Activated naive CD4-positive, alpha-beta T cell treated with anti-CD3 and anti-CD28 coated beads for 36 hours (primary cell): ENCODE measurements around the gene C1QTNF9B. TPM values are rescaled to one million over a fixed set of nuclear protein-coding genes. Genes with fewer than 3 reads are reported as not detected.

ENCODE experiments used
- CTCF ChIA-PET: fragments of 350-600 bp; sonication (Branson Sonifier 250); formaldehyde crosslinking; loops from one replicate; lab custom pipeline; 2021; ENCODE audit warnings: antibody characterized with exemption; lab: Charles Lee
- DNase-seq: peaks from one replicate; pipeline ENCODE4 v3.0.0-alpha.2; 2020
- H3K27ac Mint-ChIP-seq: one replicate; pipeline ENCODE4 v1.8.0; 2021; ENCODE audit warnings: mild to moderate bottlenecking, mixed read lengths
- H3K27me3 Mint-ChIP-seq: one replicate; pipeline ENCODE4 v1.8.0; 2021; ENCODE audit warnings: low read depth, mixed read lengths
- H3K36me3 Mint-ChIP-seq: one replicate; pipeline ENCODE4 v1.8.0; 2021; ENCODE audit warnings: low read depth, mixed read lengths
- H3K4me1 Mint-ChIP-seq: one replicate; pipeline ENCODE4 v1.8.0; 2021; ENCODE audit warnings: low read depth, mixed read lengths
- H3K4me3 Mint-ChIP-seq: one replicate; pipeline ENCODE4 v1.8.0; 2021; ENCODE audit warnings: mild to moderate bottlenecking, moderate library complexity, mixed read lengths
- H3K9me3 Mint-ChIP-seq: one replicate; pipeline ENCODE4 v1.8.0; 2021; ENCODE audit warnings: mixed read lengths
- intact Hi-C: fragments of 100-400 bp; cut with micrococcal nuclease; formaldehyde crosslinking; loops from one replicate; pipeline ENCODE4 v1.15.1; 2023
- total RNA-seq, 2 experiments: library from RNA; stranded (reverse); gene quantifications; one replicate each; pipeline ENCODE4 v1.2.3, GENCODE V29; 2021

C1QTNF9B gene
- total RNA-seq, 2 experiments from 2014 or later: not detected

DNA sequence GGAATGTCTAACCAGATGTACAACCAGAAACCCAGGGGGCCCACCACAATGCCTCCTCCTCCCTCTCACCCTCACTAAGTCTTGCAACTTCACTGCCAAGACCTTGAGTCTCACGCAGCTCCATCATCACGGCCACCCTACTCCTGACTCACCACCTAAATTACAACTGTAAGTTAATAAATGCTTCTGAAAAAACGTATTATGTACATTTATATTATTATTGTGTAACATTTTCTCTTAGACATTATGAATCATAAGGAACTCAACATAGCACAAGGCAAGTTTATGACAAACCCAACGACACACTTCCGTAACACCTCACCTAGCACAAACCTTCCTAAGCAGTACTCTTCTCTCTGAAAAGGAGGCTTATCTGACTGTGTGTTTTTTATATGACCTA lies 28.8 kb downstream of the C1QTNF9B start:
- Mint-ChIP-seq H3K27ac (no peak overlapping the region), H3K4me1 (no peaks in the 10 kb centered on the region), H3K9me3 (no peaks in the 10 kb centered on the region), H3K36me3 (no peaks in the 10 kb centered on the region), H3K4me3 (no peak overlapping the region), H3K27me3 (no peaks in the 10 kb centered on the region)
- no peak for DNase-seq
- CTCF ChIA-PET: interaction anchor here (0.7 to 2.8 kb wide), 4 partner anchors 15 to 401 kb away, joined by 3 to 14 read pairs (median 3); no protein-coding TSS in a partner anchor
- intact Hi-C loops: no loop called here

DNA sequence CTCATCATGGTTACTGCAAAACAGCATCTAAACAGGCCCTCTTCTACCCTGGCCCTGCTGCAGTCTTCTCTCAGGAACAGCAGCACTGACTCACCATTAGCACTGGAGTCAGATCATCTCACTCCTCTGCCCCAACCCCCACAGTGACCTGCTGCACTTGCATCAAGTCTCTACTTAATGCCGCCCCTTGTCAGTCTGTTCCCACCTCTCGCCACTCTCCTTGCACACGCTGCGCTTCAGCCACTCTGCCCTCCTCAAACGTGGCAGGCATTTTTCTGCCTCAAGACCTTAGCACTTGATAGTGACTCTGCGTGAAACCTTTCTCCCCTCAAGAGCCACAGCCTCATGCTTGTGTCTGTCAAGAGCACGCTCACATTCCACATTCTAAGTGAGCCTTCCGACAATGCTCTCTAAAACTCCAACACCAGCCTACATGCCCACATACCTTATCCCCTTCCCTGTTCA lies 30.2 kb downstream of the C1QTNF9B start:
- H3K36me3 Mint-ChIP-seq: no peaks in the 10 kb centered on the region
- no peak overlapping the region for H3K4me3 Mint-ChIP-seq
- H3K4me1 Mint-ChIP-seq: no peaks in the 10 kb centered on the region
- intact Hi-C loops: no loop called here
- no peaks in the 10 kb centered on the region for H3K9me3 Mint-ChIP-seq
- DNase-seq: no peak
- no peaks in the 10 kb centered on the region for H3K27me3 Mint-ChIP-seq
- CTCF ChIA-PET: interaction anchor here (2.8 kb wide), 1 partner anchor 399 kb away, joined by 14 read pairs; no protein-coding TSS in a partner anchor
- H3K27ac Mint-ChIP-seq: no peak overlapping the region

DNA sequence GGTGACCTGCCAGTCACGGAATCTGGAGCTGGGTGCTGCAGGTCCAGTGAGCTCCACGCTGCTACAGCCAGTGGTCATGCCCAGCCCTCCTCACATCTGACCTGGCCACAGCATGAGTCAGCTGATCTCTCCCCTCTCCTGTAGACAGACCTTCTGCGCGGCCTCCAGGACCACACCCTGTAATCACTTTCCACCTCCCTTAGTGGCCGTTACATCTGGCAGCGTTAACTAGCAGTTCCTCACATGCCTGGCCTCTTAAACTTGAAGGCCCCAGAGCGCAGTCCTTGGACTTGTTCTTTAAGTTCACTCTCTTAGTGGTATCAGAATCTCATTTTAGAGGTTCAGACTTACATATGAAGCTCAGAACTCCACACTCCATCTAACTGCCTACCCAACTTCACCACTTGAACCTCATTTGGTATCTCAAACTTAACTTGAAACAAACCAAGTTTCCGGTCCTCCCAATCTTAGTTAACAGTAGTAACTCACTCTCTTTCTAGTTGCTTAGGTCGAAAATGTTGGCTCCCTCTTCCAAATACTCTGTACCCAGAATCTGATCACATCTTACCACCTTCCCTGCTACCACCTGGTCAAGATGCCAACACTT lies 30.8 kb downstream of the C1QTNF9B start:
- no peaks in the 10 kb centered on the region for H3K9me3 Mint-ChIP-seq
- no peak for DNase-seq
- H3K27ac Mint-ChIP-seq: no peak overlapping the region
- intact Hi-C loops: no loop called here
- H3K36me3 Mint-ChIP-seq: peaks cover under 1% of the 10 kb centered on the region
- no peak overlapping the region for H3K4me3 Mint-ChIP-seq
- no peaks in the 10 kb centered on the region for H3K27me3 Mint-ChIP-seq
- H3K4me1 Mint-ChIP-seq: no peaks in the 10 kb centered on the region
- CTCF ChIA-PET: no interaction called here

DNA sequence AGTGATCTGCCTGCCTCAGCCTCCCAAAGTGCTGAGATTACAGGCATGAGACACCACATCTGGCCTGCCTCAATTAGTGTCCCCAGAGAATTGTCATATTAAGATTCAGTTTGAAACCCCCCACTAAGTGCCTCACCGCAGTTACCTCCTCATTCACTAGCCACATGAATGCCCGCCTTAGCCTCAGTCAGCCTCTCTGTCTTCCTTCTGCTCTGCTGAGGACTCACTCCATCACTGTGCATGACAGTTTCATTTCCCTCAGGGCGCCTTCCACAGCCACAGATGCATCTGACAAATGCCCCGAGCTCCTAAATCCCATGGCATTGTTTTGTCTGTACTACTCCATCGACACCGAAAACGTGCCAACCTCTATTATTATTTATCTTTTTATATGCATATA lies 31.4 kb downstream of the C1QTNF9B start:
- CTCF ChIA-PET: no interaction called here

DNA sequence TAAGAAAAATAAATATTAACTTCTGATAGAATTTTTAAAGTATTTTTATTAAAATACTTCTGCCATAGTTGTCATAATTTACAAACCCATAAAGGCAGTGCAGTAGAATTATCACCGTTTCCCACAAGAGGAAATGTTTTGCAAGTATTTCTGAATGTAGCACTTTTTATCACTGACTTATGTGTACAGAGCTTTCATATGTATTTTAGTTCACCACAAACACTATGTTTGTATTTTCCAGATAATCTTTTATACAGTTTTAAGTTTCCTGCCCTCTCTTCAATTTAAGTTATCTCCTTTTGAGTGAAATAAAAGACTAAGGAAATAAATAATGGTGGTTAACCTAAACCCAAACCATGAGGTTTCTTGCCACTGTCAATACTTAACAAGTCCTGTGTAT lies 32.3 kb downstream of the C1QTNF9B start:
- no peak overlapping the region for H3K27ac Mint-ChIP-seq
- intact Hi-C loops: no loop called here
- H3K4me3 Mint-ChIP-seq: no peak overlapping the region
- CTCF ChIA-PET: no interaction called here
- DNase-seq: no peak
- no peaks in the 10 kb centered on the region for H3K27me3 Mint-ChIP-seq
- no peaks in the 10 kb centered on the region for H3K4me1 Mint-ChIP-seq
- peaks cover 8% of the 10 kb centered on the region for H3K36me3 Mint-ChIP-seq
- H3K9me3 Mint-ChIP-seq: no peaks in the 10 kb centered on the region

More for the DNA sequence above, 31.4 kb downstream of the C1QTNF9B start:
- no peak for DNase-seq
- Mint-ChIP-seq H3K9me3 (no peaks in the 10 kb centered on the region), H3K27me3 (no peaks in the 10 kb centered on the region), H3K36me3 (peaks cover 4% of the 10 kb centered on the region), H3K27ac (no peak overlapping the region), H3K4me1 (no peaks in the 10 kb centered on the region), H3K4me3 (no peak overlapping the region)
- intact Hi-C loops: no loop called here

DNA sequence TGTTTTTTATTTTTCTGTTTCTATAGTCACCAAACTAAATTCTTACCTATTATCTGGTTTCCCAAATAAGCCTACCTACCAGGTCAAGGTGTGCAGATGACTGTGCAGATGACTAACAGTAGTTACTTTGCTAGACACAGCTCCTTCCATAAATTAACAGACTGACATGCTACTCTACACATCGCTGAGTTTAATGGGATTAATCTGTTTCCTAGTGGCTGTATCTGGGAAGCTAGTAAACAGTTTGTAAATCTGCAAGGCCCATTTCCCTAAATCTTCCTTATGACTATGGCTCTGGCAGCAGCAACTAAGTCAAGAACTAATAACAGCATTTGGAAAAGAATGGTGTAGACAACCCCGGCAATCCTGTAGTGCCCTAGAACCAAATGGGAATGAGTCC lies 36.0 kb downstream of the C1QTNF9B start:
- CTCF ChIA-PET: interaction anchor here (0.8 kb wide), 1 partner anchor 27 kb away, joined by 3 read pairs; the partner anchor contains the start of gene MIPEP
- DNase-seq: no peak

DNA sequence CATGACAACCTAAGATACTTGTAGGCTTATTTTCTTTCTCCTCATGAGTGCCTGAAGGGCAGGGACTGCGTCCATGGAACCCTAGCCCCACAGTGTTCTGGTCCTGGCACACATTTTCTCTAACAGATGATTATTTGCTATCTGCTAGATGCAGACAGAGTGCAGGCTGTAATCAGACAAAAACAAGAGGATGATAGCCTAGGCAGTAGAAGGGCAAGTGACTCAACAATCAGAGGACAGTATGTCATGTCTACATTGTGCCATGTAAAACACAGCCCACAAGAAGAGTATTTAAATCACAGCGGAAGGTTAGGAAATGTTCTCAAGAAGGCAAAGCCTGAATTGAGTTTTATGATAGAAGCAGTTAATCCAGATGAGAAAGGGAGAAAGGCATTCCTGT lies 37.4 kb downstream of the C1QTNF9B start:
- intact Hi-C loops: no loop called here
- peaks cover 3% of the 10 kb centered on the region for H3K4me1 Mint-ChIP-seq
- CTCF ChIA-PET: interaction anchor here (1.7 kb wide), 1 partner anchor 13 kb away, joined by 3 read pairs; no protein-coding TSS in a partner anchor
- H3K4me3 Mint-ChIP-seq: no peak overlapping the region
- peaks cover 8% of the 10 kb centered on the region for H3K36me3 Mint-ChIP-seq
- DNase-seq: no peak
- H3K27me3 Mint-ChIP-seq: no peaks in the 10 kb centered on the region
- no peaks in the 10 kb centered on the region for H3K9me3 Mint-ChIP-seq
- H3K27ac Mint-ChIP-seq: no peak overlapping the region

More for the DNA sequence above, 36.0 kb downstream of the C1QTNF9B start:
- no peak overlapping the region for H3K4me3 Mint-ChIP-seq
- no peaks in the 10 kb centered on the region for H3K4me1 Mint-ChIP-seq
- H3K9me3 Mint-ChIP-seq: no peaks in the 10 kb centered on the region
- H3K27ac Mint-ChIP-seq: no peak overlapping the region
- H3K36me3 Mint-ChIP-seq: peaks cover 8% of the 10 kb centered on the region
- intact Hi-C loops: no loop called here
- no peaks in the 10 kb centered on the region for H3K27me3 Mint-ChIP-seq

DNA sequence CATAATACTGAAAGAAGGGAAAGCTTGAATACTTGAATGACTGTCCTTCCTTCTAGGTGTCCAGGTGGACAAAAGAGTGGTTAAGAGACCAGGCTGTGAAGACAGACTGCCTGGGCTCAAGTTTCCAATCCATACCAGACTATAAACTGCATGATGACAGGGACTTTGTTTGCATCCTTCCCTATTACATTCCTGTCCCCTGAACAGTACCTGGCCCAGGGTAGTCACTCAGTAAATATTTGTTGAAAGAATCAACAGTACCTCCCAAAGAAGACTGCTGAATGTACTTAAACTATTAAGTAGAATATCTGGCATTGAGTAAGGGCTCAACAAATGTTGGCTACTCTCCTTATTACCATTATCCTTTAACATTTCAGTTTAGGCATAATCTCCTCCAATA lies 37.8 kb downstream of the C1QTNF9B start:
- CTCF ChIA-PET: interaction anchor here (1.4 to 1.7 kb wide), 2 partner anchors 13 to 205 kb away, joined by 3 to 4 read pairs; no protein-coding TSS in a partner anchor
- no peak for DNase-seq
- H3K36me3 Mint-ChIP-seq: peaks cover 8% of the 10 kb centered on the region
- no peak overlapping the region for H3K4me3 Mint-ChIP-seq
- H3K4me1 Mint-ChIP-seq: peaks cover 3% of the 10 kb centered on the region
- H3K27ac Mint-ChIP-seq: no peak overlapping the region
- H3K9me3 Mint-ChIP-seq: no peaks in the 10 kb centered on the region
- intact Hi-C loops: no loop called here
- H3K27me3 Mint-ChIP-seq: no peaks in the 10 kb centered on the region

DNA sequence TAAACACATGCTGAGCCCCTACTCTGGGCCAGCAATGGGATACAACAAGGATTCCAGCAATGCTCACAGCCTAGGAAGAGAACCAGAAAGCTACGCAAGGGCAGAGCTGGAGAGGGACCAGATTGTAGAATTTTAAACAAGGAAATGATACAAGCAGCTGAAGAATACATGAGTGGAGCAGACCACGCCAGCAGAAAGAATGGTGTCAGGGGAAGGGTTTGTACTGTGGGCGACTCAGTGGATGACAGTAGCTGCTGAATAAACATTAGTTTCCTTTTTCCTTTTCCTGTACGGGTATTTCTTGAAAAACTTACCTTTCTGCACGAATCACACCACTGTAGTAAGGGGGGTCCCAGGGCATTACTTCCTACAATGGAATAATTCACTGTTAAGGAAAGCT lies 38.8 kb downstream of the C1QTNF9B start:
- CTCF ChIA-PET: interaction anchor here (0.8 to 1.7 kb wide), 3 partner anchors 11 to 205 kb away, joined by 3 to 4 read pairs (median 3); no protein-coding TSS in a partner anchor
- Mint-ChIP-seq H3K27ac (no peak overlapping the region), H3K27me3 (no peaks in the 10 kb centered on the region), H3K9me3 (no peaks in the 10 kb centered on the region), H3K4me1 (peaks cover 3% of the 10 kb centered on the region), H3K4me3 (no peak overlapping the region), H3K36me3 (peaks cover 11% of the 10 kb centered on the region)
- DNase-seq: no peak
- intact Hi-C loops: no loop called here

DNA sequence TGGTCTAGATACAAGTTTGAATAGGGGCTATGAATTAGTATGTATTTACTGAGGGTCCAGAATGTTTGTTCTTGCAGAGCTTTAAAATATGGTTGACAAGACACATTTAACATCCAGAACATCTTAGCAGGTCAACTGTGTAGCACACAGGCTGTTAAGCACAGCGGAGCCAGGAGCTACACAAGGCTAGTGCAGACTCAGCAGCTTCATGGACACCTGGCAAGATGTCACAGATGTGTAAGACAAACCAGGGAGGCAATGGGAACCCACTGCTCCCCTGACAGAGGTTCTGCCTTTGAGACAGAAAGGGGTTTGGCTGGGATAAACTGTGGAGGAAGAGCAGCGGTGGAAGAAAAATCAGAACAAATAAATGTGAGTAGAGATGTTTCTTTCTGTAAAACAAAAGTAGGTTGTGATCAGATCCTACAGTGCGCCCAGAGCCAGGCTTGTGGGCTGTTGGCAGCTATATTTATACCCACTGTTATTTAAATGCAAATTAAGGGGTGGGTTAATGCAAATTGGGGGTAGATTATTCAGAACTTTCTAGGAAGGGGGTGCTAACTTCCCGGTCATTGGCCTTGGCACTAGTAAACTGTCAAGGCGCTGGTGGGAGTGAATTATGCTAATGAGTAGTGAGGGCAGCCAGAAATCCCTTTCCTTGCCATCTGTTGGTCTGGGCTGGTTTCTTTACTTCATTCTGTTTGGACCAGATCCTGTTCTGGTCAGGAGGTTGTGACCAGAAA lies 41.1 kb downstream of the C1QTNF9B start:
- CTCF ChIA-PET: interaction anchor here (0.7 to 1.0 kb wide), 2 partner anchors 9 to 105 kb away, joined by 3 read pairs; no protein-coding TSS in a partner anchor
- DNase-seq: no peak
- Mint-ChIP-seq H3K4me1 (peaks cover 3% of the 10 kb centered on the region), H3K27ac (no peak overlapping the region), H3K4me3 (no peak overlapping the region), H3K36me3 (peaks cover 7% of the 10 kb centered on the region), H3K27me3 (no peaks in the 10 kb centered on the region), H3K9me3 (no peaks in the 10 kb centered on the region)
- intact Hi-C loops: no loop called here

DNA sequence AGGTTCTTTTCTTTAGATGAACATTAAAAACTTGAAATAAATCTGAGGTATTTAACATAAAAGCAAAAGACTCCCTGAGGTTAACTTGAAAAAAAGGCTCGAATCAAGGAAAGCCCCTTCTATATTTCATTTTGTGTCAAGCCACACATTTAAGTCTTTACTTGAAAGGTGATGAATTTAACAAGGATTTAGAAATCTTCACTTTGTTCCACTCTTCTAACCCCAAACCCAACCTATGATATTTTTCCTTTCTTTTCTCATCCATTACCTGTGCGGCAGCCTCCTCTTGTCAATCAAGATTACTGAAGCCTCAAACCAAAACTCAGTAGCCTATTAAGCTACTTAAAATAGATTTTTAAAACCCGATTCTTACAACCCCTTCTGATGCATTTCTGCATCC lies 41.9 kb downstream of the C1QTNF9B start:
- DNase-seq: no peak
- H3K9me3 Mint-ChIP-seq: no peaks in the 10 kb centered on the region
- H3K27me3 Mint-ChIP-seq: no peaks in the 10 kb centered on the region
- peak overlapping the region; percentile 38 for H3K27ac Mint-ChIP-seq
- H3K36me3 Mint-ChIP-seq: peaks cover 5% of the 10 kb centered on the region
- CTCF ChIA-PET: interaction anchor here (0.7 to 1.0 kb wide), 2 partner anchors 8 to 151 kb away, joined by 3 read pairs; no protein-coding TSS in a partner anchor
- no peak overlapping the region for H3K4me3 Mint-ChIP-seq
- H3K4me1 Mint-ChIP-seq: peaks cover 3% of the 10 kb centered on the region
- intact Hi-C loops: no loop called here

DNA sequence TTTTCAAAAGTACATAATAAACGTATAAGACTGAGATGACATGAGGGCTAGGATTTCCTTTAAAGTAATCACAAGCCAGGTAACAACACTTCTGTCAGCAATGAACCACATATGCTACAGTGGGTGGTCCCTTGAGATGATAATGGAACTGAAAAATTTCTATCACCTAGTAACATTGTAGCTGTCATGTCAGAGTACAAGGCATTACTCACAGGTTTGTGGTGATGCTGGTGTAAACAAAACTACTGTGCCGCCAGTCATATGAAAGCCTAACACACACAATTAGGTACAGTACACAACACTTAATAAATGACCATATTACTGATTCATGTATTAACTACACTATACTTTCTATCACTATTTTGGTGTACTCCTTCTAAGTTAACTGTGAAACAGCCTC lies 45.0 kb downstream of the C1QTNF9B start:
- Mint-ChIP-seq H3K27ac (no peak overlapping the region), H3K4me3 (no peak overlapping the region), H3K36me3 (peaks cover 5% of the 10 kb centered on the region), H3K9me3 (no peaks in the 10 kb centered on the region), H3K27me3 (no peaks in the 10 kb centered on the region), H3K4me1 (peaks cover 8% of the 10 kb centered on the region)
- intact Hi-C loops: no loop called here
- DNase-seq: no peak
- CTCF ChIA-PET: interaction anchor here (0.5 kb wide), 1 partner anchor 275 kb away, joined by 3 read pairs; no protein-coding TSS in a partner anchor
